Cardiac ventricle fibroblast (primary cell): ENCODE measurements around the gene CEP85. TPM values are rescaled to one million over a fixed set of nuclear protein-coding genes. Genes with fewer than 3 reads are reported as not detected.

Experiments used
- total RNA-seq: library from RNA; depleted of rRNA; stranded (reverse); fragments of >200 nt; gene quantifications from 2 replicates; pipeline ENCODE4 v1.2.3, GENCODE V29; 2015

The CEP85 gene
- 3.4 and 6.7 TPM in 2 replicates for total RNA-seq

GRCh38 chr1:26233903-26234643 is at the start of gene CEP85:
TSS of gene CEP85 (plus strand) at chr1:26234200. CDS start at chr1:26239784, 5,584 bp downstream.

GRCh38 chr1:26190373-26190987 is 43.5 kb upstream of the CEP85 start, which contains the start of gene CATSPER4:
TSS of gene CATSPER4 (plus strand) at chr1:26190602. CDS start at chr1:26190628, 26 bp downstream.

DNA sequence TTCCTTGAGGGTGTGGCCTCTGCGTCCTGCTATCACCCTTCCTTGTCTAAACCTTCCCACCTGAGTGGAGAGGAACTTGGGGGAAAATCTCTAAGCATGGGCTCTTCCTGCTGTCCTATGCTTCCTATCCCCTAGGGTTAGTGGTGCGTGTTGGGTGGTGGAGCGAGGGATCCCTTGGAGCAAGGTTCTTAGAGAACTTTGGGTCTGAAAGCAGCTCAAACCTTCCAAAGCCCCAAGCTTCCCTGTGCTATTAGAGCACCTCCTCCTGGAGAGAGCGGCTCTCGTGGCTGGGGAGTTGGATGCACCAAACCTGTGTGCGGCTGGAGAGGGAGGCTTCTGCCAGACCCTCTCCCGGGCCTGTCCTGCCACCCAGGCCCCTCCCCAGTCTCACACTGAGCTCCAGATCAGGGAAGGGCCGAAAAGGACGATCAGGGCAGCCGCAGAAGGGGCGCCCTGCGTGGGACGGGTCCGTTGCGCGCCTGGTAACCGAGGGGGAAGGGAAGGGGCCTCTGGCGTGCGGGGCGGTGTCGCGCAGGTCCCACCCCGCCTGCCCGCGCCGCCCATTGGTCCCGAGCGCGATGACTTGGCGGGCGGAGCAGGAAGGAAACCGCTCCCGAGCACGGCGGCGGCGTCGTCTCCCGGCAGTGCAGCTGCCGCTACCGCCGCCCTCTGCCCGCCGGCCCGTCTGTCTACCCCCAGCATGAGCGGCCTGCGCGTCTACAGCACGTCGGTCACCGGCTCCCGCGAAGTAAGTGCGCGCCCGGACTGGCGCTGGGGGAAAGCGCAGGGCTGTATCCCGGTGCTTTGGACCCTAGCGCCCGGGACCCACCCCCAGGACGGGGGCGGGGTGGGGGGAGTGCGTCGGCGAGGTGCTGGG is 45.7 kb downstream of the CEP85 start, which contains the start of gene SH3BGRL3:
TSS of gene SH3BGRL3 (plus strand) at position 631 of the 877 bp plus-strand sequence. CDS start at position 701, 70 bp downstream.

DNA sequence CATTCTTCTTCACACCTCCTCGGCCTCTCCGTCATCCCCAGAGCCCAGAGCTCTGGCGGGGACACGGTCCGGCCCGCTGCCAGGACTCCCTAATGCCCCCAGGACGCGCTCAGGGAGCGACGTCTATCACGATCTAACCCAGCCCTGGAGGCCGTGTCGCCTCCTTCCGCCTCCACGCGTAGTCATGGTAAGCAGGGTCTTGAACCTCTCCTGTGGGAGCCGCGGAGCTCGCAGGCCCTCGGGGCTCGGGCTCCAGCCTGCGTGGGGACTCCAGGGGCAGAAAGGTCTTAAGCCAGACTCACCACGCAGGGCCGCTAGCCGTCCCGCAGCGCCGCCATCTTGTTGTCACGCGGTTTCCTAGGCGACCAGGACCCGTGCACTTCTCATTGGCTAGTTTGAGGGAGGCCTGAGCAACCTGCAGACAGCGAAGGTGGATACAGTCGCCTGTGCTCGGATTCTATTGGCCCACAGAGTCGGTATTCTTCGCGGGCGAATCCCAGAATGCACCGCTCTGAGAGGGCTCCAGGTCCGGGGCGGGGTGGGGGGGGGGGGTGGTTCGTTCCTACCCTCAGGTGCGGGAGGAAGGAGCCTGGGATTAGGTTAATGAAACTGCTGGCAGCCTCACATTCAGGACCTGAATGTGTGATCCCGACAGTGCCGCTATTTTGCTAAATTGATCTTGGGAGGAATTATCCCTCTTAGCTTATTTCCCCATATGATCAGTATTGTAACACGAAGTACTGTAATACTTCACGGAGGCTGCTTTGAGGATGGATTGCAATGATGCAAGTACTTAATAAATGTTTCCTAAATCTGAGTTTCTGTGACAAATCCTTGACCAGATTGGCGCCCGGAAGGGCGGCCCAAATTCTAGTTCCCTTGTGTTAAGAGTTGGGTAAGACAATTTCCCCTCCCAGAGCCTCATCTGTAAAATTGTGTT is 72.6 kb downstream of the CEP85 start, which contains the start of gene UBXN11:
TSS of gene UBXN11 (minus strand) at position 347 of the 940 bp plus-strand sequence. CDS start 3,753 bp downstream, outside the sequence.

GRCh38 chr1:26317612-26318337 is 83.8 kb downstream of the CEP85 start, which contains the start of gene CD52:
TSS of gene CD52 (plus strand) at chr1:26317958. CDS start at chr1:26318018, 60 bp downstream.

Other genes starting within 250 kb of the CEP85 start
- 4.7 and 6.0 TPM in 2 replicates for gene PAFAH2, start 236.1 kb upstream of the CEP85 start, total RNA-seq
- 0.37 and 0.49 TPM in 2 replicates for gene EXTL1, start 212.4 kb upstream of the CEP85 start, total RNA-seq
- not detected in 2 replicates for gene SLC30A2, start 188.1 kb upstream of the CEP85 start, total RNA-seq
- gene TRIM63, start 166.6 kb upstream of the CEP85 start, total RNA-seq, result not detected in 2 replicates
- gene PDIK1L, start 122.4 kb upstream of the CEP85 start, total RNA-seq, result 2.7 and 3.0 TPM in 2 replicates
- not detected in 2 replicates for gene FAM110D, start 75.1 kb upstream of the CEP85 start, total RNA-seq
- not detected in 2 replicates for gene C1orf232, start 65.2 kb upstream of the CEP85 start, total RNA-seq
- 33.3 and 36.2 TPM in 2 replicates for gene ZNF593, start 64.3 kb upstream of the CEP85 start, total RNA-seq
- gene ZNF593OS, start 62.4 kb upstream of the CEP85 start, total RNA-seq, result not detected in 2 replicates
- 0.81 TPM in 1 of 2 replicates, not detected in the other for gene CNKSR1, start 56.7 kb upstream of the CEP85 start, total RNA-seq
- not detected in 2 replicates for gene CATSPER4, start 43.6 kb upstream of the CEP85 start, total RNA-seq
- 225 and 247 TPM in 2 replicates for gene SH3BGRL3, start 45.9 kb downstream of the CEP85 start, total RNA-seq
- gene UBXN11, start 72.4 kb downstream of the CEP85 start, total RNA-seq, result 1.2 and 4.8 TPM in 2 replicates
- gene CD52, start 83.8 kb downstream of the CEP85 start, total RNA-seq, result not detected in 2 replicates
- gene CRYBG2, start 119.9 kb downstream of the CEP85 start, total RNA-seq, result not detected in 2 replicates
- gene ZNF683, start 138.6 kb downstream of the CEP85 start, total RNA-seq, result not detected in 2 replicates
- gene LIN28A, start 176.6 kb downstream of the CEP85 start, total RNA-seq, result not detected in 2 replicates
- gene DHDDS, start 198.1 kb downstream of the CEP85 start, total RNA-seq, result 39.6 and 41.2 TPM in 2 replicates
- gene HMGN2, start 238.2 kb downstream of the CEP85 start, total RNA-seq, result 178 and 185 TPM in 2 replicates